Epithelial cell of prostate (primary cell): ENCODE data around the gene MYH3.

ENCODE experiments used
- DNase-seq: peaks from one replicate; pipeline ENCODE4 v3.0.0-alpha.2; 2011; ENCODE audit warnings: low read depth, low spot score
- H3K27ac ChIP-seq: fragments of 450-650 bp; 2 replicates; pipeline ENCODE4 v1.5.1; 2017; ENCODE audit warnings: mild to moderate bottlenecking

Gene MYH3

DNA sequence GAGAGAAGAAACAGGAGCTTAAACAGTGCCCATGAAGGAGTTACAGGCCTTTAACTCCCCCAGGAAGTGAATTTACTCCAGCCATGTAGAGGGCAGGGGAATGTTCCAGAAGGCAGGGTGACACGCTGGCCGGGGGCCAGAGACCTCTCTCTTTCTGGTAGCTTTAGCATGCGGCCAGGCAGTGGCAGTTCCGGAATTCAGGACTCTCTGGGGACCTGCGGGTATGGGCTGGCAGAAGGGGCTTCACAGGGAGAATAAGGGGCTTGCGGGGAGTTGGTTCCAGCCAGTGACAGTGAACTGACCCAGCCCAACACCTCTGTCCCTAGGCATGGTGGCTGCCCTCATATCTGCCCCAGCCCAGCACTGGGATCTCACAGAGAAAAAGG lies 40.0 kb downstream of the MYH3 start:
- no peak for DNase-seq
- H3K27ac ChIP-seq: no peak overlapping the region

DNA sequence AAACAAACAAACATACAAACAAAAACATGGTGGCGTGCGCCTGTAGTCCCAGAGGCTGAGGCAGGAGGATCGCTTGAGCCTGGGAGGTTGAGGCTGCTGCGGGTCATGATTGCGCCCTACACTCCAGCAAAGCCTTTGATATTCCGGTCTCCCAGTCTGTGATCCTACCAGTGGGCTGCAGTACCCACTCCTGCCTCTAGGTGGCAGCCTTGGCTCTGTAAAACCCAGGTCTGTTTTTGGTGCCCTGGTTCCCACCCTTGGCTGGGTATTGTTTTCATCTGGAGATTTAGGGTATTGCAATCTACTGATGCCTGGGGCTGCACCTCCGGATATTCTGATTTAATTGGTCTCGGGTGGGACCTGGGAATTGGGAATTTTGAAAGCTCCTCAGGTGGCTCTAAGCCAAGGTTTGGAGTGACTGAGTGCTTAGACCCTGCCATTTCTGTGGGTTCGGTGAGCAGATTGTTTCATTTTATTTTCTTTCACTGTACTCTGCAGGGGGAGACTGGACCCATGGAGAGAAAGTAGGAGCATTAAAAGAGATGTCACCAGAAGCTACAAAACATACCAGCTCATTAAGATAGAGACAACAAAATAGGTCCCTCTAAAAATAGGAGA lies 40.5 kb downstream of the MYH3 start:
- no peak overlapping the region for H3K27ac ChIP-seq
- no peak for DNase-seq

DNA sequence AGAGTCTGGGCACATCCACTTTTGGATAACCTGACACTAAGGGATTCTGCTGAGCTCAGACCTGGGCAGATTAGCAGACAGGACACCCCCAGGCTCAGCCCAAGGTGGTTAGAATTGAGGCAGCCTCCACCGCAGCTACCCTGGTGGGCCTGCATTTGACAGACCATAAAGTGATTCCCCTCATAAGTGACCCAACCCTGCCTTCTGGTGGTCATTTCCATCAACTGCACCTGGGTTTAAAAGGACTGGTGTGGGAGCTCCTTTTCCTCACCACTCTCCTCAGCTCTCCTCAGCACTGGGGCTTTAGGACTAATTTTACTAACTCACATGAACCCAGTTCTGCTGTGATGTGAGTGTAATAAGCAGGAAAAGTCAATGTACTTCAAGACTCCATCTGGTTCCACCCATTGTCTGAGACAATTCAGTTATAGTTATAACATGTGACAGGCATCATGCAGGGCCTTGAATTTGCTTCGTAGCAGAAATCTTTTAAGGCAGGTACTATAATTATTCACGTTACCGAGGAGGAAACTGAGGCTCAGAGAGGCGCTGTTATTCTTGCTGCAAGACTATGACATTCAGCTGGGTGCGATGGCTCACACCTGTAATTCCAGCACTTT lies 42.5 kb downstream of the MYH3 start:
- DNase-seq: no peak
- H3K27ac ChIP-seq: no peak overlapping the region

DNA sequence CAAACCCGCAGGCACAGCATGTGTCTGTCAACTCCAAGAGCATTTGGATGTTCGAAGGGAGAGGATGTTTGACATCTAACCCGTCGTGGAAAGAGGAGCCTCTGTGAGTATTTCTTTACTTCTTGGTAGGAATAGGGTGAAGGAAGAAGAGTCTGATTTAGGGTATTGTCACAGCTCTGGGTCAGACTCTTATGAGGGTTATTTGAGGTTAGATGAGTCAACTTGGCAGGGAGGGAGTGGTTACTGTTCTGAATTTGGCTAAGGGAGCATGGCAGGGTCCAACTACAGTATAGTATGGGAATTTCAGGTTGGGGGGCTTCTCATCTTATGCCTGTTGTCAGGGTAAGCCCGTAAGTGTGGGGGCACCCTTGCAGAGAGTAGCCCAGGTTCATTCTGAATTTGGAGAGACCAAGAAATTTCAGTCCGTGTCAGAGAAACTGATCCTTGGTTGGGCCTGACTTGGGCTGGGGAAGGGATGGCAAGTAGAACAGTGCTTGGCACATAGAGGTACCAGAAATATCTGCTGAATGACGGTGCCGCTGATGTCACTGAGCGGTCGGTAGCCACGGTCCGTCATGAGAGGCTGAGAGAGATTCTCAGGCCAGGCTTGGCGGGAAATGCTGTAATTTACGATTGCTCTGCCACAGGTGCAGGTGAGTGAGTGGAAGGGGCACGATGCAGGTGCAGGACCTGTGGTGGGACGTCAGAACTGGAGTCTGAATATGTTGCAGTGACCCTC lies 43.2 kb downstream of the MYH3 start:
- no peak overlapping the region for H3K27ac ChIP-seq
- no peak for DNase-seq

DNA sequence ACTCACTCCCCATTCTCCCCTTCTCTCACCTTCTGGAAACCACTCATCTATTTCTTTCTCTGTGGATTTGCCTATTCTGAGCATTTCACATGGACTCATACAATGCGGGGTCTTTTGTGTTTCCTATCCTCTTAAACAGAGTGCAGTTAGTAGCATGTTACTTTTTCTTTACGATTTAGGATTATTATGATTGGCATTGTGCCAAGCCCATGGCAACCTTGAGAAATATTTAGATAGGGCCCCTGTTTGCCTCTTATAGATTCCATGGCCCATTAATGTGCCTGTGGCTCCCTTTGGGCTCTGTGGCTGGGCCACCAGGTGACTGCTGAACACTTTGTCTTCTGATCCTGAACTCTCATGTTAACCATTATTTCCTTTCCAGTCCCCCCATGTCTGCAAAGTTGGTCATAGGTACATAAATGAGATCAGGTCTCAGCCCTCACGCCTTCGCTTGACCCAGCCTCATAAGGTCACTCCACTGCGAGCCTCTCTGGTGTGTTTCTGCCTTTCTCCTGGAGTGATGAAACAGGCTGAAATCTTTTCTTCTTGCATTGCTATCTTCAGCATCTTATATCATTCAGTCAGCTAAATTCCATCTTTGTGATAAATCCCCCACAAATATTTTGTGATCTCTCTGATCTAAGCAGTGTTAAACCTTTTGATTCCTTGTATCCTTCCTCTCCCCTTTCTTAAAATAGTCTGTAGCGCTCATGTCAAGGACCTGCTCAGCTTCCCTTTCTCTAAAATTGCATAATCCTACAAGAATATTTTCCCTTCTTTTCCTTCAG lies 44.0 kb downstream of the MYH3 start:
- no peak overlapping the region for H3K27ac ChIP-seq
- DNase-seq: no peak

DNA sequence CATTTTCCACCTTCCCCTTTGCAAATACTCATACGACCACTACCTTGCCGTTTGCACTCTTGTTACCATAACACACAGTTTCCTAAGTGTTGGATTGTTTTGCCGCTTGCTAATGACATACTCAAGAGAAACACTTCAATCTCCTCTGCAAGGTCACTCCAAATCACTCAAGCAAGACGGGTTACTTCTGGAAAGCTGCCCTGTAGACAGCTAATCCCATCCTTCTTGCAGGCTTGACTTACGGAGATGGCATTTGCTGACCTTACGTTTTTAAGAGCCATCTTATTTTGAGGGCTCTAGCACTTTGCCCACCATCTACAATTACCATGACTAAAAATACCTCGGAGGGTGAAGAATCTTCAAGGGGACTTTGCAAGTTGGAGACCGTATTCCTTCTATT lies 46.2 kb downstream of the MYH3 start:
- no peak overlapping the region for H3K27ac ChIP-seq
- no peak for DNase-seq

DNA sequence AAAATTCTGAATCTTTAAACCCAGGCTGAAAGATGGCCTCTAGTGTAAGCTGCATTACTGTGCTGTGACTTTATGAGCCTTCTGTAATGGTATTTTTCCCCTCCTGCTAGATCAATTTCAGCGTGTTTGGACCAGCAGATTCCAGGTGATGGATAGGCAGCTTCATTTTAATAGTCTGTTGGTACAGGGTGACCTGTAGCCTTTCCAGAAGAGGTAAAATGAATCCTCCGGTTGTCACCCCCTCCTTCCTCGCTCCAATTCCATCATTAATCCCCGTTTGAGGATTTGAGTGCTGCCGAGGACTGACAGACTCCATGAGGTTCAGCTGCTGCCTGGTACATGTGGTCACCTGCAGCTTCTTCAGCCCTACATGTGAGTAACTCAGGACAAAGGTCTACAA lies 48.9 kb downstream of the MYH3 start:
- no peak for DNase-seq

DNA sequence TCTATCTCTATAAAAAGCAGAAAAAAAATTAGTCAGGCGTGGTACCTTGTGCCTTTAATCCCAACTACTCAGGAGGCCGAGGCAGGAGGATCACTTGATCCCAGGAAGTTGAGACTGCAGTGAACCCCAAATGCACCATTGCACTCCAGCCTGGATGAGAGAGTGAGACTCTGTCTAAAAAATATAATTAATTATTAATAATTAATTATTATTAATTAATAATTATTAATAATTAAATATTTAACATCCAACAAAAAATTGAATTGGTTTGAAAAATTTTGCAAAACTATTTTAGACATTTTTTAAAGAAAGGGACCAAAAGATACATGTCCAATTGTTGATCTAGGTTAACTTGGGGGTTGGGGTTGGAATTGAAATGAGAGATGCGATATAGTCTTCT lies 51.0 kb downstream of the MYH3 start:
- DNase-seq: no peak
- no peak overlapping the region for H3K27ac ChIP-seq

More for the DNA sequence above, 48.9 kb downstream of the MYH3 start:
- H3K27ac ChIP-seq: no peak overlapping the region

DNA sequence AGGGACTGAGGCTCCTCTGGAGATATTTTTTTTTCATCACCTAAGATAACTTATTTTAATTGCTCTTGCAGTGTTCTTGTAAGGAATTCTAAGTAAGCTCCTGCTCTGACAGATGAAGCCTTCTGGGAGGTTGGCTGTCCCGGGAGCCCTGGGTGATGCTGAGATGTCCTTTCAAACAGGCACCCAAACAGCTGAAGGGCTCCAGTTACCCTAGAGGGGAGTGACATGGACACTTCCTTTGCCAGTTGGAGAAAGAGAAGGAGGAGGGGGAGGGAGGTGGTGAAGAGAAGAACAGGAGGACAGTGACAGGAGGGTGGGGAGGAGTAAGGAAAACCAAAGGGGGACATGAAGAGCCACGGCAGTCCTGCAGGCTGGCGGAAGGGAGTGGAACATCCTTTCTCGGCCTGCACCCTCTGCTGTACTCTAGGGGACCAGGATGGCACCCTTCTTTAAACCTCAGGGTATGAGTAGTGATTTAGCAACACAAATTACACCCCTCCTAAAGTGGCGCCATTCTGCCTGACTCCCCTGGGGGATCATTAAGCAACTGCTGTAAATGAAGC lies 51.8 kb downstream of the MYH3 start:
- H3K27ac ChIP-seq: no peak overlapping the region
- no peak for DNase-seq

DNA sequence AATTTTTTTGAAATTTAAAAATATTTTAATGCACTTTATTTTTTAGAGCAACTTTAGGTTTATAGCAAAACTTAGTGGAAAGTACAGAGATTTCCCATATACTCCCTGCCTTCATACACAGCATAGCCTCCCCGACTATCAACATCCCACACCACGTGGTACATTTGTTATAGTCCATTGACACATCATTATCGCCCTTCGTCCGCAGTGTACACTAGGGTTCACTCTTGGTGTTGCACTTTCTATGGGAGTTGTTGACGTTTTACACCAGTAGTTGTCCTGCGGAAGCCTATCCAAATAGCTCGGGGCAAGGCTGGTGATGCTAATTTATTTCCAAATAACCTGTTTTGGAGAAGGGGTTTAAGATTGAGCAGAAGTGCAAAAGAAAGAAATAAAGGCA lies 52.6 kb downstream of the MYH3 start:
- no peak overlapping the region for H3K27ac ChIP-seq
- DNase-seq: no peak

DNA sequence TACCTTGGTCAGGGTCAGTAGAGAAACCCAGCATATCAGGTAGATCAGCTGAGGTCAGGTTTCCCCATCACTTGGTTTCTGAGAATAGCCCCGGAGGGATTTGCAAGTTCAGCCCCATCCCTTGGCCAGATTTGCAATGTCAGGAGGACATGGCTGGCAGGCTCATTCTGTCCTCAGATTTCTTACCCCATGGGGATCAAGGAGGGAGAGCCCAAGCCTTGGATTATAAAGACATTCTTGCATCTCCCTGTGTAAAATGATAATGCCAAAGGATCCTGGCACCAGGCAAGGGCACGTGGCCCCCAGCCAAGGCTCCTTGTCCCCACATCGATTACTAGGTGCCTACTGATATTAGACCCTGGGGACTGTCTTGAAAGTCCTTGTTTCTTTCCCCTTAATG lies 53.2 kb downstream of the MYH3 start:
- DNase-seq: no peak
- no peak overlapping the region for H3K27ac ChIP-seq

DNA sequence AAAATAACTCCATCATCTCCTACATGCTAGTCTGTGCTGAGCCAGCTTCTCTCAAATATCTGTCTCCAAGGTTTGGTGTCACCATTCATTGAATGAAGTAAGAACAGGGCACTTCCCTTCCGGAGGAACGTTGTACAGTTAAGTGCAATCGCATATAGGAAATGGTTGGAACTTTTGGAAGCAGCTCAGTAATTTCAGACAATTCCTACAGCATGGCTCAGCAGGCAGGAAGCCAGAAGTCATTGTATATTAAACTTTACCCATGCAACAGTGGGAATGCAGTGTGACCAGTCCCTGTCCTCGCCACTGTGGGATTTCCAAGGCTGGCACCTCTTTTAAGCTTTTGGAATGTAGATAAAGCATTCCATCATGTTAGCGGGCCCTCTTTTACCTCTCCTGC lies 56.5 kb downstream of the MYH3 start:
- DNase-seq: no peak
- H3K27ac ChIP-seq: no peak overlapping the region

DNA sequence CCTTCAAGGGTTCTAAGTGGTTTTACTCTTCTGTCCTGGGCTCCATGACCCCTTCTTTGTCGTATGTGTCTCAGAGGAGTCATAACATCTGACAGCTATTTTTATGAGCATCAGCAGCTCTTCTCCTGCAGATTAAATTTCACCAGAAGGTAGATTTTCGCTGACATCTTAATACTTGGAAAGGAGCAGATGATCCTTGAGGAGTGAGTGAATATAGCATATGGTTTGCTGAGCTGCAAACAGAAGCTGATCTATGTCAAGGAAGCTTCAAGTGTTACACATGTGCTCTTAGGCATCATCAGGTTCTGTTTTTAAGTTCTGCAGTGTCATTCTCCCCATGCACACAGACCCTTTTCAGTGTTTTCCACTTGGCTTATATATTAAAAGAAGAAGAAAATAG lies 58.5 kb downstream of the MYH3 start:
- no peak for DNase-seq

DNA sequence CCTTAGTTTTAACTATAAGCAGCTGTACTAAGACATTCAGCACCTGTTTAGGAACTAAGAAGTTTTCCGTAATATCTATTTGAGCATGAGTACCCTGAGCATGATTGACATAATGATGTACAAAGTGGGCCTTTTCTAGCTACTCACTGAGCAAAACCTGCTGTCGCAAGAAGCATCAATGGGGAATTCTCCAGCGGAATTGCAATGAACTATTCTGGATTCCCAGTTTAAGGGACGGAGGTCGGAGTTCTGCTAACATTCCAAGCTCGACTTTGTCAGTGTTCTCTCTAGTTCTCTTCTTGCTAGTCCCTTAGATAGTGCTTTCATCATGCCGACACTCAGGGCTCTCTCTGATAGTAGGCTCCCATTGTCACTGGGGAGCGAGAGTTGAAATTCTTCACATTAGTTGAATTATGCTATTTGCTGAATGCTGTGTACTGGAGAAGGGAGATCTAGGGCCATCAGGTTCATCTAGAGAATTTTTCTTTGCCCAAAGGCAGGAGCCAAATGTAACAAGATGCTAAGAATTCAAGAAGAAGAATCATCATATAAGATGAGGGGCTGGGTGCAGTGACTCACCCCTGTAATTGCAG lies 67.5 kb downstream of the MYH3 start:
- no peak overlapping the region for H3K27ac ChIP-seq
- DNase-seq: no peak

More for the DNA sequence above, 58.5 kb downstream of the MYH3 start:
- H3K27ac ChIP-seq: no peak overlapping the region

DNA sequence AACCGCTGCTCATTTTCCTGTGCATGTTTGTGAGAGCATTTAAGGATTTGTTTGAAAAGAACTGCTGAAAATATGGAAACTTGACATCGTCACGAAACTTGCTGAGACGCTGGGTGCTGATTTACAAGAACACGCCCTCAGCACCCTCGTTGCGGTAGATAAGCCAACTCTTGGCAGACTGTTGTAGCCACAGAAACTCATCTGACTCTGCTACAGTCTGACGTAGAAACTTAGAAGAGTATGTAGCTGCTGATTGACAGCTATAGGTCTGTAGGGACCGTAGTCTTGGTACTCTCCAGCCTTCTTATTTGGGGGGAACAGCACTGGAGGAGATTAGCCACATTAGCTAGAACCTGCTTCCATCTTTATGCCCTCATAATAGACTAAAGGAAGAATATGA lies 71.6 kb downstream of the MYH3 start:
- no peak for DNase-seq
- H3K27ac ChIP-seq: no peak overlapping the region

DNA sequence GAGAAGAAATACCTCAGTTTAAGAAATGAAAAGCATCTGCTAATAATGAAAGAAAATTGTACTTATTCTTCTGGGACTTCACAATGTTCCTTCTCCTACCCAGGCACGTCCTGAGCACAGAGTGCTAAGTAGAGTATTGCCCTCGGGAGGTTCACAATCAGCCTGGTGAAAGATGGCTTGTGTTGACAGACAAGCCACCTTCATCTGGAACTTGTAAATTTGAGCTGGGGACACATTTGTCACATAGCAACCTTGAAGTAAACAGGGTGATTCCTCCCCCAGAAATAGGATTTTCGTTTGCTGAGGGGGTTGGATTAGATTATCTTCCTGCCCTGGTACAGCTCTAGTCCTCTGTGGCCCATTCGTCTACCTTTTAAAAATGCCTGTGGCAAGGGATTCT lies 73.3 kb downstream of the MYH3 start:
- no peak for DNase-seq
- no peak overlapping the region for H3K27ac ChIP-seq

DNA sequence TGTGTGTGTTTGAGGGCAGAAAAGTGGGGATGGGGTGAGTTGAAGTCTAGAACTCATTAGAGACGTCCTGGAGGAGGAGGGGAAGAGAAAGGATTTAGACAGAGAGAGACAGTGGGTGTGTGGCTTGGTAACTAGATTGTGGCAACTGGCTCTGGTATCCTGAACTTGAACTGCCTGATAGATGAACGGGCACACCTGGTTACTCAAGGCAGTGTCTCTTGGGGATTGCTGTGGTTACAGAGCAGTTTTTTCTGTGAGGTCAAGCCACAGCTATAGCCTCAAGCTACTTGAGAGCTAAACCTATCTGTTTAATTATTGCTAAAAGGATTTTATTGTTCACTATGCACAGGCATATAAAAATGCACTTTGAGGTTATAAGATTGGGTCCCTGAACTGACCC lies 77.8 kb downstream of the MYH3 start:
- no peak overlapping the region for H3K27ac ChIP-seq
- DNase-seq: peak; percentile 14
